GM18526 (cell line): ENCODE data around the gene RAB22A.

Experiments
- POLR2A ChIP-seq: IDR thresholded peaks from 3 replicates; pipeline ENCODE4 v1.6.1; 2011; ENCODE audit not compliant: insufficient read length; ENCODE audit errors: extremely low read depth

The RAB22A gene

GRCh38 chr20:58309591-58310290 lies at the start of gene RAB22A:
RAB22A (plus strand) TSS chr20:58309715; CDS start chr20:58309977, 262 bp downstream.
- TF ChIP-seq POLR2A = peak; percentile 84

- no peak for TF ChIP-seq POLR2A
Measured at GRCh38 chr20:58260006-58260405, 49.5 kb upstream of the RAB22A start.

- TF ChIP-seq POLR2A = no peak
Measured at GRCh38 chr20:58261660-58262059, 47.9 kb upstream of the RAB22A start.

GRCh38 chr20:58264271-58264670 lies 45.2 kb upstream of the RAB22A start:
- TF ChIP-seq POLR2A = no peak

GRCh38 chr20:58267389-58268215 lies 41.9 kb upstream of the RAB22A start:
- TF ChIP-seq POLR2A = no peak

- no peak for TF ChIP-seq POLR2A
Measured at GRCh38 chr20:58268421-58268821, 41.1 kb upstream of the RAB22A start.

- no peak for TF ChIP-seq POLR2A
Measured at GRCh38 chr20:58268936-58269619, 40.4 kb upstream of the RAB22A start.

GRCh38 chr20:58271606-58272351 lies 37.7 kb upstream of the RAB22A start:
- no peak for TF ChIP-seq POLR2A

GRCh38 chr20:58274384-58274783 lies 35.1 kb upstream of the RAB22A start:
- no peak for TF ChIP-seq POLR2A

- TF ChIP-seq POLR2A = no peak
Measured at GRCh38 chr20:58277107-58277506, 32.4 kb upstream of the RAB22A start.

GRCh38 chr20:58277578-58278472 lies 31.7 kb upstream of the RAB22A start:
- no peak for TF ChIP-seq POLR2A

GRCh38 chr20:58286729-58287128 lies 22.8 kb upstream of the RAB22A start:
- TF ChIP-seq POLR2A = no peak

GRCh38 chr20:58287638-58288037 lies 21.9 kb upstream of the RAB22A start:
- no peak for TF ChIP-seq POLR2A

GRCh38 chr20:58289143-58289542 lies 20.4 kb upstream of the RAB22A start:
- no peak for TF ChIP-seq POLR2A
